Measurements from ENCODE around the gene SORCS2.

DNA sequence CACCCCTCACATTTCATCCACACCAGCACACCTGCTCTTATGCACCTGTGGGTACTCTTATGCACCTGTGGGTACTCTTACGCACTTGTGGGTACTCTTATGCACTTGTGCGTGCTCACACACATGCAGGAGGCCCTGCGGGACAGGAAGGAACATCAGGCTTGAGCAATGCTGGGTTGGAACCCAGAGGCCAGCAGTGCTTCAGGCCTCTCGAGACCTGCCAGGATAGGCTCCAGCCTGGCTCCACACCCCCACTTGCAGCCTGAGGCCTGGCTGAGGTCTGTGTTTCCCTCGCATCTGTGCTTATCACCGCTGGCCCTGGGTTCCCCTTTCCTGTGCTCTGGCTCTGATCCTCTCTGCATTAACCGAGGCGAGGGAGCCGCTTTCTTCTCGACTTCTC is 34.7 kb downstream of the SORCS2 start:
- TF ChIP-seq, protein P1, sequence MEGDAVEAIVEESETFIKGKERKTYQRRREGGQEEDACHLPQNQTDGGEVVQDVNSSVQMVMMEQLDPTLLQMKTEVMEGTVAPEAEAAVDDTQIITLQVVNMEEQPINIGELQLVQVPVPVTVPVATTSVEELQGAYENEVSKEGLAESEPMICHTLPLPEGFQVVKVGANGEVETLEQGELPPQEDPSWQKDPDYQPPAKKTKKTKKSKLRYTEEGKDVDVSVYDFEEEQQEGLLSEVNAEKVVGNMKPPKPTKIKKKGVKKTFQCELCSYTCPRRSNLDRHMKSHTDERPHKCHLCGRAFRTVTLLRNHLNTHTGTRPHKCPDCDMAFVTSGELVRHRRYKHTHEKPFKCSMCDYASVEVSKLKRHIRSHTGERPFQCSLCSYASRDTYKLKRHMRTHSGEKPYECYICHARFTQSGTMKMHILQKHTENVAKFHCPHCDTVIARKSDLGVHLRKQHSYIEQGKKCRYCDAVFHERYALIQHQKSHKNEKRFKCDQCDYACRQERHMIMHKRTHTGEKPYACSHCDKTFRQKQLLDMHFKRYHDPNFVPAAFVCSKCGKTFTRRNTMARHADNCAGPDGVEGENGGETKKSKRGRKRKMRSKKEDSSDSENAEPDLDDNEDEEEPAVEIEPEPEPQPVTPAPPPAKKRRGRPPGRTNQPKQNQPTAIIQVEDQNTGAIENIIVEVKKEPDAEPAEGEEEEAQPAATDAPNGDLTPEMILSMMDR (IDR thresholded peaks at IDR 0.05), result no peak
- TF ChIP-seq POLR2AphosphoS5 (IDR thresholded peaks at IDR 0.05) (no peak), POLR2A (IDR thresholded peaks at IDR 0.05) (no peak)

All from prostate gland (tissue), 2 donors.